Amniotic stem cell (primary cell): ENCODE results near the gene RAB31.

Source experiments
- DNase-seq: peaks from one replicate; lab custom pipeline; 2025; lab: John Stamatoyannopoulos, UW

The RAB31 gene

GRCh38 chr18:9866627-9867026 is 158.5 kb downstream of the RAB31 start:
- no peak for DNase-seq

GRCh38 chr18:9867071-9867594 is 159.0 kb downstream of the RAB31 start:
- DNase-seq, result no peak

GRCh38 chr18:9868857-9869714 is 161.0 kb downstream of the RAB31 start:
- no peak for DNase-seq

- DNase-seq, result peak; percentile 4
These were observed 161.8 kb downstream of the RAB31 start for GRCh38 chr18:9869715-9870430.

- DNase-seq, result no peak
These were observed 162.4 kb downstream of the RAB31 start for GRCh38 chr18:9870431-9871008.

- no peak for DNase-seq
These were observed 163.2 kb downstream of the RAB31 start for GRCh38 chr18:9871244-9871746.

GRCh38 chr18:9872823-9873222 is 164.7 kb downstream of the RAB31 start:
- DNase-seq, result no peak

- no peak for DNase-seq
These were observed 166.6 kb downstream of the RAB31 start for GRCh38 chr18:9874728-9875127.

- DNase-seq, result no peak
These were observed 168.2 kb downstream of the RAB31 start for GRCh38 chr18:9876212-9876866.

GRCh38 chr18:9876867-9877654 is 169.0 kb downstream of the RAB31 start:
- peak; percentile 82 for DNase-seq

- DNase-seq, result no peak
These were observed 169.5 kb downstream of the RAB31 start for GRCh38 chr18:9877655-9878014.

- no peak for DNase-seq
These were observed 170.0 kb downstream of the RAB31 start for GRCh38 chr18:9878095-9878494.

GRCh38 chr18:9878783-9879242 is 170.7 kb downstream of the RAB31 start:
- no peak for DNase-seq

- no peak for DNase-seq
These were observed 176.0 kb downstream of the RAB31 start for GRCh38 chr18:9884090-9884489.

- no peak for DNase-seq
These were observed 176.5 kb downstream of the RAB31 start for GRCh38 chr18:9884532-9885140.

- DNase-seq, result no peak
These were observed 177.3 kb downstream of the RAB31 start, which contains the start of gene TXNDC2 for GRCh38 chr18:9885170-9886004. Gene TXNDC2, plus strand, starts transcription at chr18:9885973. Its CDS starts 708 bp downstream, at chr18:9886681.

- no peak for DNase-seq
These were observed 177.9 kb downstream of the RAB31 start for GRCh38 chr18:9886005-9886348.

- DNase-seq, result no peak
These were observed 179.9 kb downstream of the RAB31 start for GRCh38 chr18:9887992-9888391.

GRCh38 chr18:9890196-9890595 is 182.1 kb downstream of the RAB31 start:
- DNase-seq, result no peak

GRCh38 chr18:9890957-9891356 is 182.9 kb downstream of the RAB31 start:
- DNase-seq, result no peak
